Activated gamma-delta T cell treated with anti-CD3 and anti-CD28 coated beads, Interleukin-2, amount 50 U/mL, for 16 hours (primary cell): ENCODE measurements around the gene COL24A1.
"Not testable (repeated sequence)": the region's sequence is repeated elsewhere in the genome, so short reads cannot be mapped to it uniquely, and the experiment has no call there.

Experiments
- DNase-seq: peaks from one replicate; pipeline ENCODE4 v3.0.0-alpha.2; 2020; ENCODE audit warnings: low read depth

COL24A1 gene

GRCh38 chr1:86152887-86153286, 3.7 kb downstream of the COL24A1 start:
- DNase-seq = no peak

- no peak for DNase-seq
Observed at GRCh38 chr1:86151427-86151826, 5.1 kb downstream of the COL24A1 start.

GRCh38 chr1:86150553-86151055, 6.0 kb downstream of the COL24A1 start:
- no peak for DNase-seq

- DNase-seq = no peak
Observed at GRCh38 chr1:86149591-86149990, 7.0 kb downstream of the COL24A1 start.

GRCh38 chr1:86147755-86148154, 8.8 kb downstream of the COL24A1 start:
- no peak for DNase-seq

GRCh38 chr1:86146566-86146965, 10.0 kb downstream of the COL24A1 start:
- DNase-seq = no peak

GRCh38 chr1:86140281-86140880, 16.2 kb downstream of the COL24A1 start:
- DNase-seq = no peak

- no peak for DNase-seq
Observed at GRCh38 chr1:86138746-86139145, 17.8 kb downstream of the COL24A1 start.

GRCh38 chr1:86137436-86137835, 19.1 kb downstream of the COL24A1 start:
- DNase-seq = no peak

- DNase-seq = no peak
Observed at GRCh38 chr1:86119214-86119764, 37.3 kb downstream of the COL24A1 start.

- DNase-seq = no peak
Observed at GRCh38 chr1:86114816-86115400, 41.7 kb downstream of the COL24A1 start.

- no peak for DNase-seq
Observed at GRCh38 chr1:86114236-86114635, 42.3 kb downstream of the COL24A1 start.

GRCh38 chr1:86111590-86111989, 45.0 kb downstream of the COL24A1 start:
- not testable (repeated sequence) for DNase-seq

- DNase-seq = no peak
Observed at GRCh38 chr1:86110451-86111129, 46.0 kb downstream of the COL24A1 start.

GRCh38 chr1:86105533-86105866, 51.1 kb downstream of the COL24A1 start:
- no peak for DNase-seq

- no peak for DNase-seq
Observed at GRCh38 chr1:86104606-86105532, 51.7 kb downstream of the COL24A1 start.

GRCh38 chr1:86101616-86102015, 55.0 kb downstream of the COL24A1 start:
- DNase-seq = no peak

GRCh38 chr1:86100401-86100800, 56.2 kb downstream of the COL24A1 start:
- DNase-seq = no peak

GRCh38 chr1:86089765-86090164, 66.8 kb downstream of the COL24A1 start:
- no peak for DNase-seq

GRCh38 chr1:86085741-86086409, 70.7 kb downstream of the COL24A1 start:
- no peak for DNase-seq

GRCh38 chr1:86084998-86085397, 71.6 kb downstream of the COL24A1 start:
- DNase-seq = no peak

GRCh38 chr1:86082183-86082582, 74.4 kb downstream of the COL24A1 start:
- no peak for DNase-seq
